GM19239 (cell line): ENCODE data around the gene VAT1L.
A peak's percentile ranks its signal among the peaks of the same experiment; 100 is the strongest.
"Not testable (repeated sequence)": the region's sequence is repeated elsewhere in the genome, so short reads cannot be mapped to it uniquely, and the experiment has no call there.

Source experiments
- DNase-seq: peaks from one replicate; pipeline ENCODE4 v3.0.0; 2011; ENCODE audit warnings: low spot score; ENCODE audit not compliant: insufficient read length
- FAIRE-seq: peaks from 2 replicates; lab custom pipeline; 2011; peaks lifted over from hg19 to GRCh38; lab: Jason Lieb, UNC

Gene VAT1L

DNA sequence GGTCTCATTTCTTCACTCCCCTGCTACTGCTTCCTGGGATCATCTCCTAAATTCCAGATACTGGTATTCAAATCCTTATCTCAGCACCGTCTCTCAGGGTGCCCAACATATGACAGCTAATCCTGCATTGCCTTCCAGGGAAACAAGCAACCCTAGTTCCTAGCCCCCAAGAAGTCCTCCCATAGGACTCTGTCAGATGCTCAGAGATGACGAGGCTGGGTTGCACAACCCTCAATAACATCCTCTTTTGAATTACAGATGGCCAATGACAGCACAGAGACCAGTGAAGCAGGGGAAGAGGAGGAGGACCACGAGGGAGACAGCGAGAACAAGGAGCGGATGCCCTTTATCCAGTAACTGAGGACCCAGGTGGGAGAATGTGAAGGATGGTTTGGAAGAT lies 189.0 kb downstream of the VAT1L start:
- no peak for FAIRE-seq
- no peak for DNase-seq

GRCh38 chr16:77985111-77985510 lies 196.7 kb downstream of the VAT1L start:
- FAIRE-seq (no peak), DNase-seq (no peak)

GRCh38 chr16:77986011-77986740 lies 197.8 kb downstream of the VAT1L start:
- FAIRE-seq: no peak
- DNase-seq: no peak

DNA sequence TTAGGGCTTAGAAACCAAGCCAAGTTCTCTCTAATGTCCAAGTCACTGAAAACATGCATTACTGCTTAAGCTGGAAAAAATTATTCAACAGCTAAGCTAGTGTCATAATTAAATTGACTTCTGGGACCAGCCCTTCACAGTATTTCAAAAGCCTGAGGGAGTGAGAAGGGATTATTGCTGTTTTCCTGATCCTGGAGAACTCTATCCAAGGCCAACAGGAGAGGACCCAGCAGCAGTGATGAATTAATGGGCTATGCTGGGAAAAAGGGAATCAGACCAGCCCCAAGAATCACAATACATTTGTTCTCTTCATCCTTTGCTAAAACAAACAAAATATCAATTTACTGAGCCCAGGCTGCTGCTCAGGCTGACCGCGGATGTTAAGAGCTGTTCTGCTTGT lies 199.4 kb downstream of the VAT1L start:
- FAIRE-seq (no peak), DNase-seq (no peak)

DNA sequence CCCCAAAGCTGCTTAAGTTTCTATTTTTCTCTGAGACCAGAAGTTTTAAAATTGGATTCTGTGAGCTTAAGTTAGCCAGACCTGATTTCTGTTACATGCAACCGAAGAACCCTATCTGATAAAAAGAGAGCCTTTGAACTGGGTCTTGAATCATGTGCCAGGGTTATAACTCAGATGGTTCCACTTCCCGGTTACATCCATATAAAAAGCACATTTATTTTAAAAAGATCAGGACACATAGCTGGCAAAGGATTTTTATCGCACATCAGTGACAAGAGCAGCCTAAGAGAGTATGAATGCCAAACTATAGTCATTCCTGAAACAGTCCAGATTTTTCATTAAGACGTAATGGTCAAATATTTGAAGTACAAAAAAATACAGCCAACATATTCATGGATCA lies 201.5 kb downstream of the VAT1L start:
- no peak for FAIRE-seq
- DNase-seq: no peak

DNA sequence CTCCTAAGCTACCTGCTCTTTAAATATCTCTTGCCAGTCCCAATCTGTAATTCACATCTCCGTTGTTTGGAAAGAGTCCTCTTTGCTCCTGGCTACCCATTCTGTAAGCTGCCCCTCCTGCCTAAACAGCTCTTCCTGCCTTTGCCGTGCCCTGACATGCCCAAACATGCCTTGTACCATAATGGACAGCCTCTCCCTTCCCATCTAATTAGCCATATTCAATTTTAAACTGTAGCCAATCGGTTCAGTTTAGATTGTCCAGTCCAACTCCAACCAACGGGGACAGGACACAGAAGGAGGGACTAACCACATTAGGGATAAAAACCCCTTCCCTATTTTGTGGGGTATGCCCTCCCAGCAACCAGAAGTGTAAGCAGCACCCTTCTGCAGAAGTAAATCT lies 203.3 kb downstream of the VAT1L start:
- DNase-seq (no peak), FAIRE-seq (no peak)

DNA sequence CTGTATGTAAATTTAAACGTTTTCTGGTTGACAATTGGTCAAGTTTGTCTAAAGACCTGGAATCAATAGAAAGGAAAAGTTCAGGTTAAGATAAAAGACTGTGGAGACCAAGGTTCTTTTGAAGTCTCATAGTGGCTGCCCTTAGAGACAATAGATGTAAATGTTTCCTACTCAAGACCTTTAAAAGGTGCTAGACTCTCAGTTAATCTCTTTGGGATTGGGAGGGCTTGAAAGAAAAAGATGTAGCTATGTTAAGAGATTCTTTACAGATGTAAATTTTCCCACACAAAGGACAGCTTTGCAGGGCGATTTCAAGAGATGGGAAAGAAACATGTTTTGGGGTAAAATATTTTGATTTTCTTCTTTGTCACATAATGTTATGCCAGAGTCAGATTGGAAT lies 204.0 kb downstream of the VAT1L start:
- FAIRE-seq, DNase-seq: not testable (repeated sequence)

DNA sequence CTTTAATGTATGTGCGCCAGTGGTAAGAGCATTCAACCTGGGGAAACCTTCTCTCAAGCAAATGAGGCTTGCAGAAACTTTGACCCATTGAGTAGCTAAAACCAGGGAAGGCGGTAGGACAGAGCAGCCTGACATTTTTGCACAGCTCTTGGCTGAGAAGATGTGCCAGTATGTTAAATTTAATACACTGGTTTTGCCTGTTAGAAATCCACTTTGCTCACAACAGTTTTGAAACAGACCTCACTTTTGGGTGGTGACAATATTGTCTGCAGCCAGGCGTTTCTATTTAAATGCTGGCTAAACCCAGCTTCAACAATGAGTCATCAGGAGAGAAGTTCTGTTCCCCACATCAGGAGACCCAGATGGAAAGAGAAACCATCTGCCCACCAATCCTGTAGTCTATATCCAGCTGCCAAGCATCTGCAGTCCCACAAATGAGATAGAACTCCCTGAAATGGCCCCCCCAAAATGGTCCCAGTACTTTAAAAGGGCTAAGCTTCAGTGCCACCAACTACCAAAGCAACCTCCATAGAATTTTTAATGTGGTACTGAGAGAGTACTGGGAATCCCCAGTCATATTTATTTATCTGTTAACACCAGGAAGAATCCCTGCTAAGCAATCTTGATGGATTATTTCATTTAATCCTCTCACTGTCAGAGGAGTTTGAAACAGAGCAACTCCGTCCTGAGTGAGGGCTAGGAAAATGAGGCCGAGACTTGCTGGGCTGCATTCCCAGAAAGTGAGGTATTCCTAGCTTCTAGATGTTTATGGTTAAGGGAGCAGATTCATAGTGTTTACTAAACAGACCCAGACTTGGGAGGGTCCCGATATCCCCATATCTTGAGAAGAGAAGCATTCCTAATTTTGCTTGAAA lies 205.0 kb downstream of the VAT1L start:
- FAIRE-seq: no peak
- DNase-seq: no peak

DNA sequence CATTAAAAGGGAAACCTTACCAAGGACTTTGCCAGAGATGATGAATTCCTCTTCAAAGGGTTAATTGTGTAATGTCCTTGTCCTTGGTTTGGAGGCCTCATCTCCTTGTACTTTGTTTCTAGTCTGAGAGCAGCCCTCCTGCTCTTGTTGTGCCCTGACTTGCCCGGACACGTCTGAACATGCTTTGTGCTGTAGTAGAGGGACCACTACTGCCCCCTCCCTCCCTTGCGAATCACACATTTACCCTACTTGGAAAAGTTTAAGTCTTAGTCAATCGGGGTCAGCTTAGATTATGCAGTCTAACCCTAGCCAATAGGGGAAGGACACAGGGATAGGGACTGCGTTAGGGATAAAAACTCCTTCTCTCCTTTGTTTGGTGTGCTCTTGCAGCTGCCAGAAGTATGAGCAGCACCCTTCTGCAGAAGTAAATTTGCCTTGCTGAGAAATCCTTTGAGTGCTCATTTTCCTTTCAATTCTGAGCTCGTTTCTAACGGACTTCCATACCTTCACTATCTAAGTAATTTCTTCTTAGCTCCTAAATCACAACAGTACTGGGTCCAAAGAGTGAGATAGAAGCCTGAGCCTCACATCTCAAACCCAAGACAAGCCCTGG lies 207.6 kb downstream of the VAT1L start:
- FAIRE-seq (no peak), DNase-seq (no peak)

GRCh38 chr16:77998350-77999023 lies 210.1 kb downstream of the VAT1L start:
- no peak for DNase-seq
- FAIRE-seq: no peak

DNA sequence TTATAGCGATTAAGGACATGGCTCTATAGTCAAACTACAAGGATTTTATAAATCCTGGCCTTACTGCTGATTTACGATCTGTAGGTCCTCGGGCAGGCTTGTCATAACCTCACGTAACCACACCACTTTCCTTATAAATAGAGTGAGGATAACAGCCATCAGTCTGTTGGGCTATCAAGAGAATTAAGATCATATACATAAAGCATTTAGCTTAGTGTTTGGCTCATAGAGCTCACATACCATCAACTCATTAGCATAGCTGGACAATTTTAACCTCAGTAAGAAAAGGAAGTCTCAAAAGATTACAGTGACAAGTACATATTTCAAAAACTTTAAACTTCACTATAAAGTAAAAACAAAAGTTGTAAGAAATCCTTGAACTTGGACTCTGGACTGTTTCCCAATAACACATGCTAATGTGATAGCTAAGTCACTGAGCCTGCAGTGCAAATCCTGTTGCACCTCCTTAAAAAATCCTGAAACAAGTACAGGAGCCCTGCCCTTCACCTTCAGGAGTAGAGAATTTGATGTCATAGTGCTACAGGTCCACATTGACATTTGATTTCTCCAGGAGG lies 213.2 kb downstream of the VAT1L start:
- FAIRE-seq (no peak), DNase-seq (no peak)

DNA sequence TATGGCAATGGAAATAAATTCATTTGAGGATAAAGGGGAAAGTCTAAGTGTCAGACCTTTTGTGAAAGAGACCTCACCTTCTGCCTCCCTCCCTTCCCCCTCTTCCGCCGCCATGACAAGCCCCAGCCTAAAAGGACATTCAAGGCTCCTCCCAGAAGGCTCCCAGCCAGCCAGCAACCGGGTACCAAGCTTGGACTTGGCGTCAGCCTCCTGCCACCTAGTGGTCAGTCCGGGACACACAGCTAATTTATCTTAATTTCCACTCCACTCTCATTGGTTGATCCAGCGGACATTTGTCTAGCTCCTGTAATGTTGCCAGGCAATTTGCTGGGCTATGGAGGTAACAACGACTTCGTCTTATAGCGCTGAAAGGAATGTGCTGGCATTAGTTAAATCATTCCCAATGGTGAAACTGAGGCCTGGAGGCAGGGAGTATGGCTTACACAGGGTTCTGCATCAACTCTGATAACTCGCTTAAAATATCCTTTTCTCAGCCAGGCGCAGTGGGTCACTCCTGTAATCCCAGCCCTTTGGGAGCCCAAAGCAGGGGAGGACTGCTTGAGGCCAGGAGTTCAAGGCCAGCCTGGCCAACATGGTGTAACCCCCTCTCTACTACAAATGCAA lies 214.7 kb downstream of the VAT1L start:
- peak; percentile 80 for DNase-seq
- FAIRE-seq: peak; percentile 90

DNA sequence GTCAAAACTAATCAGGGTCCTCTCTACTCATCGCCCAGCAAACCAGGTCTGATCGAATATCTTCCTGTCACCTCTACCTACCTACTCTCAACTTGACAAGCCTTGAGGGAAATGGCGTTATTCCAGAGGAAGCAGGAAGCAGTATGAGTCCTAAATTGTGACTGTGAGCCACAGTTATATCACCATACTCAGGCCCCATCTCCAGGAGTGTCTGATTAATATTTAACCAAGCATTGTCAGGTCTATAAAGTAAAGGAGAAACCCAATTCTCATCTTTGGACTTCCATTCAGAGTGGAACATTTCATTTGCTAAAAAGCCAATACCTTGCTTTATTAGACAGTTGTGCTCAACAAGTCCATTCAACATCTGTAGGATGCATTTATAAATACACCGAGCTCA lies 216.2 kb downstream of the VAT1L start:
- DNase-seq (no peak), FAIRE-seq (no peak)

DNA sequence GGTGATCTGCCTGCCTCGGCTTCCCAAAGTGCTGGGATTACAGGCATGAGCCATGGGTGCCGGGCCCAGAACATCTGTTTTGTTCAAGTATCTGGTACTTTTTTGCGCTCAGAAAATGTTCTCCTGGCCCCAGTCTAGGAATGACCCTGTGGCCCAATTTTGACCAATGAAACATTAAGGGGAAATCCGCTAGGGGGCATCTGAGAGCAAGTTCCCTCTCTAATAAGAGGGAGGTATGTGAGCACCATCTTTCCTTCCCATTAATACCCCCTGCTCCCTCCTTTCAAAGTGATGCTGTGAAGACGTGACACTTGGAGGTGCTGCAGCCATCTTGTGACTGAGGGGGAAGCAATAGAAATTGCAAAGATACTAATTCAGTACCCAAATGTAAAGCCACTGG lies 217.5 kb downstream of the VAT1L start:
- FAIRE-seq (no peak), DNase-seq (no peak)

- no peak for DNase-seq
- no peak for FAIRE-seq
Observed at GRCh38 chr16:78007121-78007520, 218.8 kb downstream of the VAT1L start.

- FAIRE-seq: no peak
- no peak for DNase-seq
Observed at GRCh38 chr16:78022347-78023060, 234.1 kb downstream of the VAT1L start, which contains the start of gene CLEC3A. Gene CLEC3A, plus strand, starts transcription at chr16:78022548. Its CDS starts 79 bp downstream, at chr16:78022627.

DNA sequence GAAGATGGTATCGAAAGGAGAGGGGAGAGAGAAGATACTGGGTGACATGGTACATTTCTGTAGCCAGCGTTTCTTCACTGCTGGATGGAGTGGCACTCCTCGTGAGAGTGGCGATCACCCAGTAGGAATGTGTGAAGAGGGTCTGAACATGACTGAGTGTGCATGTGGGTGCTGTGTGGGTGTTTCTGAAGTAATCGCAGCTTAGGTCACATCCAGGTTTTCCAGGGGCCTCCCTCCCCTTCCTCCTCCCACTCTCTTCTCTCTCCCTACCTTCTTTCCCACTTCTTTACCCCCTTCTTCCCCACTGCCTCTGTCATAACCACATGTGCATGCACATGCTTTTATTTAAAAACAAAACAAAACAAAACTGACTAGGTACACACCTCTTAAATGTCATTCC lies 235.8 kb downstream of the VAT1L start:
- DNase-seq (no peak), FAIRE-seq (no peak)

DNA sequence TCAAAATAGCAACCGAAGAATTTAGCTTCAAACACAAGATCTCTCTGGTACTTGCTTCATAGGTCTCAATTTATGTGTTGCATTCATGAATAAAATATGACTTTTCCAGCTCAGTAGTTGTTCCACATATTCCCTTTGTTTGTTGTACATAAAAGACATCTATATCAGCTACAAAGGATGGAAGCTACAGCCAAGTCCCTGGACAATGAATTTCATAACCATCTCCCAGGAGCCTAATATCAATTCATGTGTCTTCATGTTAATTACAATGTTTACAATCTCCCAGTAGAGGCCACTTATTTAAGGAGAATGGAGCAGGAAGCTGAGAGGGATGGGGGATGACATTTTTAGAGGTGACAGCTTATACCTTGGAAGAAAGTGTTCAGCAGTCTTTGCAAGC lies 237.3 kb downstream of the VAT1L start:
- FAIRE-seq: no peak
- no peak for DNase-seq

DNA sequence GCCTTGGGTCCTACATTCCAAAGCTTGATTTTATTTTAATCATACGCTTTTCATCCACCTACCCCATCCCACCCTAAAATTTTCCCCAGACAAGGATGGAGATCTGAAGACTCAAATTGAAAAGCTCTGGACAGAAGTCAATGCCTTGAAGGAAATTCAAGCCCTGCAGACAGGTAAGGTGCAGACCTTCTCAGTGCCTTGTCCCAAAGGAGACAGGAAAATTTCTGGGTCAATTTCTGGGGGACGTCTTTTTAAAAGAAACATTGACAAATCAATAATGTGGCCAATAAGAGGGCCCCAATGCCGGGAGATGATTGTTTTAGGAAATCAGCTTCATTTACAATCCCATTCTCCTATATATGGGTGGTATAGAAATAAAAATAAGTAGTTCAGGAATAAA lies 239.7 kb downstream of the VAT1L start:
- DNase-seq (no peak), FAIRE-seq (no peak)
